K562 (cell line): ENCODE results near the gene ALDH18A1. TPM values are rescaled to one million over a fixed set of nuclear protein-coding genes. Genes with fewer than 3 reads are reported as not detected.

Experiments
- ATF7 ChIP-seq: fragments of 450-650 bp; IDR thresholded peaks from 2 replicates; pipeline ENCODE4 v1.7.1; 2014; ENCODE audit warnings: mild to moderate bottlenecking, moderate library complexity
- BCOR ChIP-seq: fragments of 450-650 bp; IDR thresholded peaks from 2 replicates; pipeline ENCODE4 v1.6.1; 2016
- CHAMP1 ChIP-seq: fragments of 450-650 bp; IDR thresholded peaks from 2 replicates; pipeline ENCODE4 v1.6.1; 2016; ENCODE audit warnings: mild to moderate bottlenecking
- FOXP4 ChIP-seq: sonication (generic); formaldehyde crosslinking; IDR thresholded peaks from 2 replicates; pipeline ENCODE4 v1.8.0; 2022; ENCODE audit warnings: mild to moderate bottlenecking, missing genetic modification reagents, borderline replicate concordance
- ILK ChIP-seq: fragments of 450-650 bp; IDR thresholded peaks from 2 replicates; pipeline ENCODE4 v1.6.1; 2016; ENCODE audit warnings: missing genetic modification characterization, low read depth, mild to moderate bottlenecking, missing compliant biosample characterization, moderate library complexity, borderline replicate concordance
- PRDM10 ChIP-seq: fragments of 450-650 bp; IDR thresholded peaks from 2 replicates; pipeline ENCODE4 v1.6.1; 2018; ENCODE audit not compliant: partially characterized antibody
- SREBF1 ChIP-seq: fragments of 150-350 bp; IDR thresholded peaks from 2 replicates; pipeline ENCODE4 v1.6.1; 2014; ENCODE audit warnings: antibody characterized with exemption, low read depth, low read length, borderline replicate concordance
- TCF7L2 ChIP-seq: fragments of 150-350 bp; IDR thresholded peaks from 2 replicates; pipeline ENCODE4 v1.6.1; 2016; ENCODE audit warnings: low read depth, mild to moderate bottlenecking, low read length, moderate library complexity
- ZKSCAN3 ChIP-seq: fragments of 250-450 bp; sonication (Bioruptor Pico); IDR thresholded peaks from 2 replicates; pipeline ENCODE4 v1.4.0; 2020
- ZNF133 ChIP-seq: fragments of 250-450 bp; sonication (Bioruptor Pico); IDR thresholded peaks from 2 replicates; pipeline ENCODE4 v1.4.0; 2020; ENCODE audit warnings: mild to moderate bottlenecking
- ZNF239 ChIP-seq: fragments of 250-450 bp; sonication (Bioruptor Pico); IDR thresholded peaks from 2 replicates; pipeline ENCODE4 v1.4.0; 2020; ENCODE audit warnings: mild to moderate bottlenecking
- polyA plus RNA-seq, 8 experiments: library from polyadenylated mRNA; depleted of rRNA in 4 of 8; stranded (reverse) in 5 of 8; unstranded in 3 of 8; fragments of >200 nt; fragmentation: Nextera tagmentation in 2 of 8; fragmentation: Illumina TruSeq in 1 of 8; extraction: Ambion mirVana in 2 of 8; extraction: Trizol in 1 of 8; gene quantifications; 2 replicates each; pipeline versions ENCODE4 v1.2.1 to v1.2.3, GENCODE V29; 2011 to 2014; ENCODE audit warnings: inconsistent platforms in 1 of 8, missing spikeins in 1 of 8
- total RNA-seq, 7 experiments: library from RNA; depleted of rRNA in 6 of 7; stranded (reverse); fragments of >200 nt in 6 of 7; fragmentation: Illumina TruSeq in 2 of 7; extraction: Trizol in 2 of 7; gene quantifications; 2 replicates each; pipeline versions ENCODE4 v1.2.1 to v1.2.3, GENCODE V29; 2011 to 2021; ENCODE audit warnings: low replicate concordance in 1 of 7
- TF ChIP-seq, protein P1 (sequence below): sonication (generic); formaldehyde crosslinking; IDR thresholded peaks from 2 replicates; pipeline ENCODE4 v1.8.0; 2022; ENCODE audit warnings: mild to moderate bottlenecking, missing genetic modification reagents
- TF ChIP-seq, protein P2 (sequence below): fragments of 250-450 bp; sonication (Bioruptor Pico); IDR thresholded peaks from 2 replicates; pipeline ENCODE4 v1.4.0; 2020; ENCODE audit warnings: mild to moderate bottlenecking

ALDH18A1 gene
- total and polyA plus RNA-seq, 9 of the 15 experiments (the other 6 are each of a cell fraction or from before 2014, with no cell fraction given): 12.0 to 83.3 (median 43.8) TPM

DNA sequence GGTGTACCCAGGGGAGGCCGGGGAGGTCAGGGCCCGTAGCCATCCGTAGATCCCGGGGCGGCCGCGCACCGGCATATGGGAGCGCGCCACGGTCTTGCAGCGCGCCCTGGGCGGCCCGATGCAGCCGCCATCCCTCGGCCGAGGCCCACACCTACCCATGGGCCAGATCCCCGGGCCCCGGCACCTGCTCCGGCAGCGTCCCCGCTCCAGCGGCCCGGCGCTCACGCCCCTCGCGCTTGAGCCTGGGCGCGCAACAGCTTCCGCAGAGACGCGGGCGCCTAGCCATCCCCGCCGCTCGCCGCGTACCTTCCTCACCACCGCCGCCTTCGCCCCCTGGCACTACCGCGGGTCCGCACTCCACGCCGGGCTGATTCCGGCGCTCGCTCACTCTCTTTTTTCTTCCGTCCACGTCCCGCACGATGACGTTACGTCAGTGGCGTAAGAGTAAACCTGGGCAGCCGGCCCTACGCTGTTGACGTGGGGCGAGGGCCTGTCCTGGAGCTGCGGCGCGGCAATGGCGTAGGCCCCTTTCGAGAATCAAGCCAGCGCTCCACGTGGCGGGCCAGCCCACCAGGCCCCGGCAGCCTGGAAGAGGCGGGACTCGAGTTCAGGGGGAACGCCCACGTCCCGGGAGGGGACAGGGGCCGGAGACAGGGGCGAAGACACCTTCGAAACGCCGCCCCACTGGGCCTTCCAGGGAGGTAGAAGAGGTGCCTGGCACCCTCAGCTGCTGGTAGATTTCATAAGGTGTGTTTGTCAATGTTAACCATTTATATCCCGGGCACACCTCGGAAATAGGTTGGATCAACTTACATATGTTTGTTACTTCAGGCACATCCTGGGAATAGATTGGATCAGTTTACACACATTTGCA, at the start of gene ALDH18A1 (continued):
- TF ChIP-seq PRDM10 (peak; percentile 45), ILK (tag) (no peak), CHAMP1 (no peak), ZNF133 (CRISPR knock-in tag) (no peak), ATF7 (peak; percentile 86), FOXP4 (CRISPR knock-in tag) (no peak), ZKSCAN3 (CRISPR knock-in tag) (no peak), TCF7L2 (no peak), SREBF1 (no peak), BCOR (no peak), ZNF239 (CRISPR knock-in tag) (no peak)
- TF ChIP-seq, protein P1, sequence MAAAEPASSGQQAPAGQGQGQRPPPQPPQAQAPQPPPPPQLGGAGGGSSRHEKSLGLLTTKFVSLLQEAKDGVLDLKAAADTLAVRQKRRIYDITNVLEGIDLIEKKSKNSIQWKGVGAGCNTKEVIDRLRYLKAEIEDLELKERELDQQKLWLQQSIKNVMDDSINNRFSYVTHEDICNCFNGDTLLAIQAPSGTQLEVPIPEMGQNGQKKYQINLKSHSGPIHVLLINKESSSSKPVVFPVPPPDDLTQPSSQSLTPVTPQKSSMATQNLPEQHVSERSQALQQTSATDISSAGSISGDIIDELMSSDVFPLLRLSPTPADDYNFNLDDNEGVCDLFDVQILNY (CRISPR knock-in tag): 0 out of 2 replicates have a peak, but pooled peaks have one; percentile 27
- TF ChIP-seq, protein P2, sequence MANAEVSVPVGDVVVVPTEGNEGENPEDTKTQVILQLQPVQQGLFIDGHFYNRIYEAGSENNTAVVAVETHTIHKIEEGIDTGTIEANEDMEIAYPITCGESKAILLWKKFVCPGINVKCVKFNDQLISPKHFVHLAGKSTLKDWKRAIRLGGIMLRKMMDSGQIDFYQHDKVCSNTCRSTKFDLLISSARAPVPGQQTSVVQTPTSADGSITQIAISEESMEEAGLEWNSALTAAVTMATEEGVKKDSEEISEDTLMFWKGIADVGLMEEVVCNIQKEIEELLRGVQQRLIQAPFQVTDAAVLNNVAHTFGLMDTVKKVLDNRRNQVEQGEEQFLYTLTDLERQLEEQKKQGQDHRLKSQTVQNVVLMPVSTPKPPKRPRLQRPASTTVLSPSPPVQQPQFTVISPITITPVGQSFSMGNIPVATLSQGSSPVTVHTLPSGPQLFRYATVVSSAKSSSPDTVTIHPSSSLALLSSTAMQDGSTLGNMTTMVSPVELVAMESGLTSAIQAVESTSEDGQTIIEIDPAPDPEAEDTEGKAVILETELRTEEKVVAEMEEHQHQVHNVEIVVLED (CRISPR knock-in tag): peak; percentile 46; the same call in 1 of the 2 replicates
